HCT116 (cell line): ENCODE data around the gene LRRN4CL. TPM values are rescaled to one million over a fixed set of nuclear protein-coding genes. Genes with fewer than 3 reads are reported as not detected.
A peak's percentile ranks its signal among the peaks of the same experiment; 100 is the strongest.

Source experiments
- ATAC-seq: fragments of 200-7000 bp; cut with Tn5 transposase; 2 replicates; pipeline ENCODE4 v1.9.1; 2020; ENCODE audit warnings: mild to moderate bottlenecking, moderate library complexity
- BruUV-seq: library from RNA; stranded (reverse); fragments of 400-500 nt; replicated peaks from 2 replicates; lab custom pipeline; 2021; lab: Mats Ljungman, UMichigan
- CTCF ChIA-PET: fragments of 300-600 bp; sonication (Branson Sonifier 250); formaldehyde crosslinking; loops from one replicate; lab custom pipeline; 2021; ENCODE audit warnings: antibody characterized with exemption; lab: Charles Lee
- POLR2A ChIA-PET: fragments of 300-600, 350-600 bp; sonication (Branson Sonifier 250); formaldehyde crosslinking; loops from one replicate; lab custom pipeline; 2021; ENCODE audit warnings: antibody characterized with exemption; lab: Charles Lee
- RAD21 ChIA-PET, 2 experiments: fragments of 300-600 bp; sonication (Branson Sonifier 250); formaldehyde crosslinking; loops; one replicate each; lab custom pipeline; 2023; ENCODE audit warnings: low total read pairs in 2 of 2; ENCODE audit not compliant: uncharacterized antibody in 2 of 2, unreplicated experiment in 2 of 2, low non-redundant PET in 1 of 2; lab: Charles Lee
- DNase-seq: peaks from one replicate; pipeline ENCODE4 v3.0.0-alpha.2; 2010; ENCODE audit warnings: low read depth, low spot score
- H2AFZ ChIP-seq: fragments of 200-600 bp; shearing (Covaris generic), sonication (generic); 2 replicates; pipeline ENCODE4 v1.6.1; 2017; ENCODE audit warnings: low read depth, mixed run types, mixed read lengths, antibody characterized with exemption, low read length; ENCODE audit not compliant: poor library complexity, severe bottlenecking
- H3K27ac ChIP-seq: 2 replicates; pipeline ENCODE4 v1.5.1; 2012; ENCODE audit warnings: low read depth, low read length
- H3K27me3 ChIP-seq: fragments of 200-600 bp; sonication (generic); 2 replicates; pipeline ENCODE4 v1.6.1; 2016; ENCODE audit warnings: mixed run types, low read length, mixed read lengths; ENCODE audit not compliant: insufficient read depth
- H3K36me3 ChIP-seq, 2 experiments: fragments of 200-500 bp in 1 of 2; fragments of 200-600 bp in 1 of 2; sonication (Bioruptor generic) in 1 of 2; sonication (generic) in 1 of 2; 2 replicates each; pipeline versions ENCODE4 v1.5.1 to v1.6.1; 2014 to 2016; ENCODE audit warnings: low read length in 2 of 2, inconsistent platforms in 1 of 2, mixed read lengths in 1 of 2, mixed run types in 1 of 2; ENCODE audit not compliant: insufficient read depth in 2 of 2, control insufficient read depth in 1 of 2
- H3K4me1 ChIP-seq, 2 experiments: fragments of 200-600 bp in 1 of 2; sonication (generic) in 1 of 2; 2 replicates each; pipeline versions ENCODE4 v1.5.1 to v1.6.1; 2012 to 2017; ENCODE audit warnings: low read length in 2 of 2, inconsistent platforms in 1 of 2, mild to moderate bottlenecking in 1 of 2, mixed read lengths in 1 of 2, mixed run types in 1 of 2, moderate library complexity in 1 of 2; ENCODE audit not compliant: insufficient read depth in 2 of 2, control insufficient read depth in 1 of 2
- H3K4me2 ChIP-seq: fragments of 200-600 bp; sonication (generic); 2 replicates; pipeline ENCODE4 v1.6.1; 2017; ENCODE audit warnings: mixed run types, low read length, mixed read lengths
- H3K4me3 ChIP-seq, 2 experiments: fragments of 200-600 bp in 1 of 2; sonication (generic) in 1 of 2; replicated peaks in 1 of 2; 2 replicates each; pipeline ENCODE4 v1.5.1; 2011 to 2016; ENCODE audit warnings: low read length in 2 of 2, control low read depth in 1 of 2, low read depth in 1 of 2, mild to moderate bottlenecking in 1 of 2, mixed read lengths in 1 of 2, mixed run types in 1 of 2
- H3K79me2 ChIP-seq: fragments of 200-600 bp; sonication (generic); 2 replicates; pipeline ENCODE4 v1.6.1; 2017; ENCODE audit warnings: mild to moderate bottlenecking, mixed run types, low read length, moderate library complexity, mixed read lengths; ENCODE audit not compliant: insufficient read depth
- H3K9ac ChIP-seq: fragments of 200-600 bp; sonication (generic); 2 replicates; pipeline ENCODE4 v1.6.1; 2016; ENCODE audit warnings: low read length, mixed read lengths
- H3K9me2 ChIP-seq: fragments of 200-600 bp; sonication (generic), shearing (Covaris generic); 2 replicates; pipeline ENCODE4 v1.6.1; 2017; ENCODE audit warnings: mixed run types, mild to moderate bottlenecking, moderate library complexity; ENCODE audit not compliant: insufficient read depth
- H3K9me3 ChIP-seq, 2 experiments: fragments of 200-500 bp in 1 of 2; fragments of 200-600 bp in 1 of 2; sonication (Bioruptor generic) in 1 of 2; sonication (generic) in 1 of 2; 2 replicates each; pipeline ENCODE4 v1.6.1; 2014 to 2017; ENCODE audit warnings: low read length in 2 of 2, mixed read lengths in 2 of 2, inconsistent platforms in 1 of 2, low read depth in 1 of 2, mild to moderate bottlenecking in 1 of 2, mixed run types in 1 of 2, moderate library complexity in 1 of 2; ENCODE audit not compliant: control insufficient read depth in 1 of 2, insufficient read depth in 1 of 2
- H4K20me1 ChIP-seq: fragments of 200-600 bp; sonication (generic), shearing (Covaris generic); 2 replicates; pipeline ENCODE4 v1.6.1; 2017; ENCODE audit warnings: mixed run types, mild to moderate bottlenecking, moderate library complexity; ENCODE audit not compliant: insufficient read depth
- ATF3 ChIP-seq: IDR thresholded peaks from 2 replicates; pipeline ENCODE4 v1.6.1; 2012
- CBX3 ChIP-seq: IDR thresholded peaks from 2 replicates; pipeline ENCODE4 v1.6.1; 2012; ENCODE audit warnings: low read depth
- CEBPB ChIP-seq: IDR thresholded peaks from 2 replicates; pipeline ENCODE4 v1.6.1; 2012; ENCODE audit warnings: low read depth
- EGR1 ChIP-seq: IDR thresholded peaks from 2 replicates; pipeline ENCODE4 v1.6.1; 2012; ENCODE audit warnings: low read depth
- EZH2phosphoT487 ChIP-seq: fragments of 200-600 bp; IDR thresholded peaks from 2 replicates; pipeline ENCODE4 v1.6.1; 2018; ENCODE audit warnings: antibody characterized with exemption, borderline replicate concordance
- FOSL1 ChIP-seq: IDR thresholded peaks from 2 replicates; pipeline ENCODE4 v1.6.1; 2012; ENCODE audit warnings: low read depth
- JUND ChIP-seq: IDR thresholded peaks from 2 replicates; pipeline ENCODE4 v1.6.1; 2012
- MAX ChIP-seq: IDR thresholded peaks from 2 replicates; pipeline ENCODE4 v1.6.1; 2012
- POLR2A ChIP-seq: IDR thresholded peaks from 2 replicates; pipeline ENCODE4 v1.7.0; 2011; ENCODE audit warnings: borderline replicate concordance; ENCODE audit not compliant: insufficient read depth, insufficient read length; ENCODE audit errors: extremely low read depth
- POLR2AphosphoS5 ChIP-seq: IDR thresholded peaks from 2 replicates; pipeline ENCODE4 v1.6.1; 2011; ENCODE audit warnings: mild to moderate bottlenecking, low read depth, low read length, moderate library complexity
- RAD21 ChIP-seq: IDR thresholded peaks from 2 replicates; pipeline ENCODE4 v1.6.1; 2012; ENCODE audit warnings: low read depth, mild to moderate bottlenecking
- REST ChIP-seq: IDR thresholded peaks from 2 replicates; pipeline ENCODE4 v1.6.1; 2012; ENCODE audit warnings: low read depth
- SIN3A ChIP-seq: IDR thresholded peaks from 2 replicates; pipeline ENCODE4 v1.6.1; 2012; ENCODE audit warnings: low read depth
- SP1 ChIP-seq: IDR thresholded peaks from 2 replicates; pipeline ENCODE4 v1.6.1; 2012; ENCODE audit warnings: low read depth
- SRF ChIP-seq: IDR thresholded peaks from 2 replicates; pipeline ENCODE4 v1.6.1; 2012; ENCODE audit warnings: low read depth
- TCF7L2 ChIP-seq: IDR thresholded peaks from 2 replicates; pipeline ENCODE4 v1.7.0; 2011; ENCODE audit warnings: borderline replicate concordance, inconsistent platforms; ENCODE audit not compliant: insufficient read depth, insufficient read length; ENCODE audit errors: extremely low read depth
- YY1 ChIP-seq: IDR thresholded peaks from 2 replicates; pipeline ENCODE4 v1.6.1; 2011; ENCODE audit warnings: low read length, low read depth, moderate library complexity, mild to moderate bottlenecking; ENCODE audit not compliant: insufficient replicate concordance; ENCODE audit errors: extremely low read depth
- ZFX ChIP-seq: fragments of 450-650 bp; IDR thresholded peaks from 2 replicates; pipeline ENCODE4 v1.6.1; 2017
- ZNF274 ChIP-seq: fragments of 200-500 bp; sonication (Bioruptor generic); IDR thresholded peaks from 2 replicates; pipeline ENCODE4 v1.6.1; 2014; ENCODE audit warnings: mild to moderate bottlenecking, low read depth, low read length, inconsistent platforms
- intact Hi-C: fragments of 100-400 bp; cut with micrococcal nuclease; formaldehyde crosslinking; loops from 2 replicates; pipeline ENCODE4 v1.10.0; 2022
- total RNA-seq: library from RNA; stranded (reverse); gene quantifications from one replicate; pipeline ENCODE4 v1.2.1, GENCODE V29; 2021; ENCODE audit not compliant: unreplicated experiment

LRRN4CL gene
- total RNA-seq, 1 experiment from 2014 or later, result 0.71 TPM

- TF ChIP-seq REST (no peak), RAD21 (no peak), FOSL1 (no peak; the same call in 1 of the 2 replicates), CEBPB (no peak)
Observed at GRCh38 chr11:62646825-62647608, 42.3 kb downstream of the LRRN4CL start (continued).

- RAD21 ChIA-PET, result interaction anchor here in 1 of 2 experiments (0.6 kb wide), 1 partner anchor 248 kb away, joined by 3 read pairs; no protein-coding TSS in a partner anchor
- peaks cover 10 to 22% of the 10 kb centered on the region in 2 experiments; a peak in 3 of 4 replicates for H3K36me3 ChIP-seq
- CTCF ChIA-PET, result interaction anchor here (1.6 kb wide), 1 partner anchor 221 kb away, joined by 4 read pairs; no protein-coding TSS in a partner anchor
- H3K27ac ChIP-seq, result peak within 1 kb of the TSS; percentile 92
- H2AFZ ChIP-seq, result no peak within 1 kb of the TSS
- H3K9ac ChIP-seq, result peak within 1 kb of the TSS; percentile 99
- no peaks in the 10 kb centered on the region for H4K20me1 ChIP-seq
- peak within 1 kb of the TSS; percentile 84 for H3K4me2 ChIP-seq
- H3K9me2 ChIP-seq, result no peaks in the 10 kb centered on the region
- peak; percentile 97 for ATAC-seq
- POLR2A ChIA-PET, result interaction anchor here (0.8 to 14.1 kb wide), 5 partner anchors 9 to 195 kb away, joined by 3 to 195 read pairs (median 5); partner anchors contain the start of genes B3GAT3, C11orf98 and CSKMT
- H3K27me3 ChIP-seq, result no peaks in the 10 kb centered on the region
- H3K79me2 ChIP-seq, result peaks cover 65% of the 10 kb centered on the region
- H3K9me3 ChIP-seq, result no peaks in the 10 kb centered on the region
- intact Hi-C loops, result loop anchor here (5.0 kb wide), 1 partner anchor 34 kb away; the partner anchor contains the start of genes EML3 and ROM1
- peaks cover 5 to 20% of the 10 kb centered on the region in 2 experiments; a peak in 3 of 4 replicates for H3K4me1 ChIP-seq
- DNase-seq, result peak; percentile 88
- peak within 1 kb of the TSS; percentile 96 to 100 for H3K4me3 ChIP-seq
- TSS peak; percentile 54 for BruUV-seq
- peak; percentile 83 for TF ChIP-seq POLR2A
- TF ChIP-seq ZNF274, result no peak
- TF ChIP-seq FOSL1, result no peak; the same call in 1 of the 2 replicates
- no peak; the same call in 1 of the 2 replicates for TF ChIP-seq SRF
- peak; percentile 66 for TF ChIP-seq MAX
- peak; percentile 21; the same call in 1 of the 2 replicates for TF ChIP-seq JUND
- no peak for TF ChIP-seq ATF3
- peak; percentile 98 for TF ChIP-seq POLR2AphosphoS5
- peak; percentile 84 for TF ChIP-seq SIN3A
- TF ChIP-seq CEBPB, result no peak
- TF ChIP-seq ZFX, result peak; percentile 95
- TF ChIP-seq YY1, result peak; percentile 98
- TF ChIP-seq TCF7L2, result no peak
- no peak for TF ChIP-seq CBX3
- peak; percentile 82 for TF ChIP-seq SP1
- no peak for TF ChIP-seq EZH2phosphoT487
- TF ChIP-seq EGR1, result peak; percentile 69
Observed at GRCh38 chr11:62645946-62646824, 43.1 kb downstream of the LRRN4CL start, which contains the start of gene GANAB. Gene GANAB, minus strand, starts transcription at chr11:62646613. Its CDS starts 14 bp downstream, at chr11:62646599.
